H1 (cell line): ENCODE data around the gene COMMD8. TPM values are rescaled to one million over a fixed set of nuclear protein-coding genes. Genes with fewer than 3 reads are reported as not detected.

Source experiments
- CTCF ChIA-PET: fragments of 300-600 bp; sonication (Branson Sonifier 250); formaldehyde crosslinking; loops from one replicate; lab custom pipeline; 2021; ENCODE audit not compliant: partially characterized antibody; lab: Charles Lee
- POLR2A ChIA-PET: fragments of 300-600 bp; sonication (Branson Sonifier 250); formaldehyde crosslinking; loops from one replicate; lab custom pipeline; 2021; ENCODE audit warnings: inconsistent platforms; ENCODE audit not compliant: partially characterized antibody; lab: Charles Lee
- DNase-seq, 2 experiments: peaks; one replicate each; pipeline versions ENCODE4 v3.0.0 to v3.0.0-alpha.2; 2010 to 2022; ENCODE audit warnings: low spot score in 2 of 2, low read depth in 1 of 2, mixed read lengths in 1 of 2
- FAIRE-seq: peaks from 2 replicates; lab custom pipeline; 2011; peaks lifted over from hg19 to GRCh38; lab: Jason Lieb, UNC
- H2AFZ ChIP-seq: 2 replicates; pipeline ENCODE4 v1.8.1; 2012; ENCODE audit warnings: low read length, inconsistent platforms
- H2AK5ac ChIP-seq: 2 replicates; pipeline ENCODE4 v1.6.1; 2013; ENCODE audit warnings: low read depth, low read length
- H2BK120ac ChIP-seq: replicated peaks from 2 replicates; pipeline ENCODE3; 2013; ENCODE audit warnings: low read depth, low read length, inconsistent platforms
- H2BK12ac ChIP-seq: 2 replicates; pipeline ENCODE4 v1.6.1; 2013; ENCODE audit warnings: low read depth, low read length
- H2BK15ac ChIP-seq: 2 replicates; pipeline ENCODE4 v1.6.1; 2013; ENCODE audit warnings: low read length
- H2BK20ac ChIP-seq: 2 replicates; pipeline ENCODE4 v1.6.1; 2013; ENCODE audit warnings: low read length
- H2BK5ac ChIP-seq: 2 replicates; pipeline ENCODE4 v1.6.1; 2013; ENCODE audit warnings: low read depth, low read length
- H3K14ac ChIP-seq: 2 replicates; pipeline ENCODE4 v1.6.1; 2013; ENCODE audit warnings: inconsistent platforms; ENCODE audit not compliant: insufficient read length
- H3K18ac ChIP-seq: 2 replicates; pipeline ENCODE4 v1.6.1; 2013; ENCODE audit warnings: low read length; ENCODE audit errors: extremely low read depth
- H3K23ac ChIP-seq: 2 replicates; pipeline ENCODE4 v1.6.1; 2013; ENCODE audit warnings: inconsistent platforms; ENCODE audit not compliant: insufficient read length
- H3K23me2 ChIP-seq: 2 replicates; pipeline ENCODE4 v1.6.1; 2013; ENCODE audit warnings: low read depth, low read length
- H3K27ac ChIP-seq: 2 replicates; pipeline ENCODE4 v1.6.1; 2011; ENCODE audit warnings: low read depth, low read length, inconsistent platforms
- H3K27me3 ChIP-seq, 4 experiments: replicated peaks in 1 of 4; 1 replicate in 1 of 4; 2 replicates in 3 of 4; pipeline versions ENCODE4 v1.6.1 to v1.8.1; 2011 to 2013; ENCODE audit warnings: low read length in 3 of 4, mild to moderate bottlenecking in 3 of 4, inconsistent platforms in 2 of 4, mixed read lengths in 2 of 4, moderate library complexity in 1 of 4; ENCODE audit not compliant: control insufficient read depth in 3 of 4, insufficient read depth in 3 of 4; ENCODE audit errors: extremely low read depth in 1 of 4
- H3K36me3 ChIP-seq, 4 experiments: 2 replicates each; pipeline versions ENCODE4 v1.6.1 to v1.8.1; 2011 to 2013; ENCODE audit warnings: mild to moderate bottlenecking in 4 of 4, low read length in 3 of 4, moderate library complexity in 2 of 4, control low read depth in 1 of 4, inconsistent platforms in 1 of 4; ENCODE audit not compliant: insufficient read depth in 4 of 4, control insufficient read depth in 2 of 4
- H3K4ac ChIP-seq: replicated peaks from 2 replicates; pipeline ENCODE3; 2013; ENCODE audit warnings: low read length, low read depth, mixed read lengths, inconsistent platforms; ENCODE audit not compliant: insufficient read length
- H3K4me1 ChIP-seq, 4 experiments: replicated peaks in 1 of 4; 1 replicate in 1 of 4; 2 replicates in 3 of 4; pipeline versions ENCODE4 v1.6.1 to v1.8.1; 2011 to 2013; ENCODE audit warnings: low read length in 3 of 4, inconsistent platforms in 2 of 4, mixed read lengths in 1 of 4; ENCODE audit not compliant: insufficient read depth in 4 of 4, control insufficient read depth in 3 of 4
- H3K4me2 ChIP-seq, 2 experiments: 2 replicates each; pipeline versions ENCODE4 v1.6.1 to v1.8.1; 2011 to 2013; ENCODE audit warnings: low read depth in 2 of 2, low read length in 2 of 2, control low read depth in 1 of 2, inconsistent platforms in 1 of 2, mild to moderate bottlenecking in 1 of 2; ENCODE audit not compliant: insufficient read depth in 1 of 2
- H3K4me3 ChIP-seq, 4 experiments: fragments of 200-600, 300-600 bp in 1 of 4; sonication (generic), shearing (Covaris generic), sonication (Bioruptor Twin) in 1 of 4; 2 replicates each; pipeline versions ENCODE4 v1.5.1 to v1.8.1; 2011 to 2016; ENCODE audit warnings: low read length in 4 of 4, low read depth in 3 of 4, control low read depth in 2 of 4, inconsistent platforms in 2 of 4, mild to moderate bottlenecking in 2 of 4, mixed read lengths in 1 of 4, moderate library complexity in 1 of 4; ENCODE audit not compliant: insufficient read depth in 2 of 4; ENCODE audit errors: extremely low read depth in 1 of 4
- H3K56ac ChIP-seq: replicated peaks from 2 replicates; pipeline ENCODE3; 2013; ENCODE audit warnings: low read depth, mild to moderate bottlenecking, mixed read lengths, low read length, inconsistent platforms; ENCODE audit not compliant: insufficient read length
- H3K79me1 ChIP-seq: 2 replicates; pipeline ENCODE4 v1.6.1; 2013; ENCODE audit warnings: low read depth, low read length, control low read depth
- H3K79me2 ChIP-seq, 2 experiments: 2 replicates each; pipeline versions ENCODE4 v1.6.1 to v1.8.1; 2012 to 2013; ENCODE audit warnings: low read length in 2 of 2, mild to moderate bottlenecking in 2 of 2, inconsistent platforms in 1 of 2; ENCODE audit not compliant: insufficient read depth in 2 of 2, control insufficient read depth in 1 of 2
- H3K9ac ChIP-seq, 4 experiments: replicated peaks in 1 of 4; 1 replicate in 1 of 4; 2 replicates in 3 of 4; pipeline versions ENCODE4 v1.6.1 to v1.8.1; 2011 to 2013; ENCODE audit warnings: low read depth in 3 of 4, low read length in 3 of 4, control low read depth in 2 of 4, mild to moderate bottlenecking in 2 of 4, moderate library complexity in 2 of 4, inconsistent platforms in 1 of 4; ENCODE audit errors: extremely low read depth in 1 of 4
- H3K9me3 ChIP-seq, 2 experiments: 2 replicates each; pipeline versions ENCODE4 v1.6.1 to v1.8.1; 2012 to 2013; ENCODE audit warnings: mild to moderate bottlenecking in 2 of 2, moderate library complexity in 2 of 2, control low read depth in 1 of 2, inconsistent platforms in 1 of 2, low read depth in 1 of 2, low read length in 1 of 2, mixed read lengths in 1 of 2; ENCODE audit not compliant: insufficient read depth in 2 of 2
- H4K20me1 ChIP-seq, 2 experiments: replicated peaks in 1 of 2; 2 replicates each; pipeline versions ENCODE3 to v1.8.1; 2011 to 2013; ENCODE audit warnings: inconsistent platforms in 2 of 2, low read length in 2 of 2, mild to moderate bottlenecking in 1 of 2; ENCODE audit not compliant: insufficient read depth in 2 of 2, control insufficient read depth in 1 of 2
- H4K5ac ChIP-seq: 2 replicates; pipeline ENCODE4 v1.6.1; 2013; ENCODE audit warnings: low read length, low read depth, mixed read lengths, inconsistent platforms; ENCODE audit not compliant: insufficient read length
- H4K8ac ChIP-seq: 2 replicates; pipeline ENCODE4 v1.8.0; 2013; ENCODE audit warnings: mild to moderate bottlenecking, moderate library complexity, low read length, inconsistent platforms; ENCODE audit not compliant: insufficient read depth; ENCODE audit errors: extremely low read depth
- H4K91ac ChIP-seq: replicated peaks from 2 replicates; pipeline ENCODE3; 2013; ENCODE audit warnings: low read length, mixed read lengths, inconsistent platforms; ENCODE audit not compliant: insufficient read length
- CHD1 ChIP-seq: IDR thresholded peaks from 2 replicates; pipeline ENCODE4 v1.6.1; 2012; ENCODE audit warnings: low read depth, low read length, improper control_type of control experiment
- JUN ChIP-seq: IDR thresholded peaks from 2 replicates; pipeline ENCODE4 v1.6.1; 2011; ENCODE audit warnings: low read depth, mild to moderate bottlenecking, improper control_type of control experiment, low read length
- RAD21 ChIP-seq, 2 experiments: IDR thresholded peaks in 1 of 2; conservative IDR thresholded peaks in 1 of 2; 2 replicates each; pipeline ENCODE4 v1.6.1; 2011; ENCODE audit warnings: low read depth in 2 of 2, low read length in 2 of 2, improper control_type of control experiment in 1 of 2, inconsistent platforms in 1 of 2, mild to moderate bottlenecking in 1 of 2, moderate library complexity in 1 of 2
- SIN3A ChIP-seq, 2 experiments: IDR thresholded peaks in 1 of 2; conservative IDR thresholded peaks in 1 of 2; 2 replicates each; pipeline ENCODE4 v1.6.1; 2011 to 2012; ENCODE audit warnings: low read length in 2 of 2, improper control_type of control experiment in 1 of 2, low read depth in 1 of 2, mild to moderate bottlenecking in 1 of 2
- SP1 ChIP-seq: IDR thresholded peaks from 2 replicates; pipeline ENCODE4 v1.6.1; 2011; ENCODE audit warnings: low read depth, low read length
- SUZ12 ChIP-seq: fragments of 200-600 bp; sonication (generic); IDR thresholded peaks from 2 replicates; pipeline ENCODE4 v1.6.1; 2012; ENCODE audit warnings: mild to moderate bottlenecking, inconsistent platforms, low read length, moderate library complexity, mixed read lengths
- TEAD4 ChIP-seq: IDR thresholded peaks from 2 replicates; pipeline ENCODE4 v1.6.1; 2012; ENCODE audit warnings: low read depth, low read length, inconsistent platforms, mixed read lengths
- USF2 ChIP-seq: IDR thresholded peaks from 2 replicates; pipeline ENCODE4 v1.6.1; 2011; ENCODE audit warnings: low read length, improper control_type of control experiment
- polyA plus RNA-seq, 7 experiments: library from polyadenylated mRNA; depleted of rRNA in 3 of 7; stranded (reverse) in 5 of 7; unstranded in 2 of 7; fragments of >200 nt in 5 of 7; fragments of 200-250 nt in 2 of 7; gene quantifications; 1 replicate in 5 of 7; 2 replicates in 1 of 7; 4 replicates in 1 of 7; pipeline versions ENCODE4 v1.2.1 to v1.2.3, GENCODE V29; 2011 to 2013; ENCODE audit warnings: missing spikeins in 2 of 7, mixed read lengths in 2 of 7
- total RNA-seq: library from RNA; stranded (reverse); fragmentation: NEBNext Ultra II Directional; extraction: Animal tissue kit (Norgen Biotek cat#: 25700); gene quantifications from 2 replicates; pipeline ENCODE4 v1.2.1, GENCODE V29; 2021

COMMD8 gene
- total and polyA plus RNA-seq, 2 of the 8 experiments (the other 6 are each of a cell fraction or from before 2014, with no cell fraction given), result 1.6 to 7.2 TPM

GRCh38 chr4:47442980-47443379, 20.5 kb downstream of the COMMD8 start (continued):
- TF ChIP-seq CHD1, result no peak
- TF ChIP-seq, all 59 proteins: peak for 0

GRCh38 chr4:47434931-47435330, 28.6 kb downstream of the COMMD8 start:
- H4K8ac ChIP-seq, result no peak overlapping the region
- no peak overlapping the region for H3K4ac ChIP-seq
- no peaks in the 10 kb centered on the region for H3K27me3 ChIP-seq
- H2BK120ac ChIP-seq, result no peak overlapping the region
- CTCF ChIA-PET, result no interaction called here
- no peak overlapping the region for H3K9ac ChIP-seq
- no peak for DNase-seq
- no peak overlapping the region for H3K4me2 ChIP-seq
- H4K20me1 ChIP-seq, result no peaks in the 10 kb centered on the region
- TF ChIP-seq SIN3A (conservative IDR thresholded peaks at IDR 0.05 in 1 of 2, IDR thresholded peaks at IDR 0.05 in 1 of 2; ENCODE audit: low read depth in 1 of 2, low read length in 2 of 2), result no peak
- no peak for TF ChIP-seq RAD21 (IDR thresholded peaks at IDR 0.05 in 1 of 2, conservative IDR thresholded peaks at IDR 0.05 in 1 of 2; ENCODE audit: low read depth in 2 of 2, low read length in 2 of 2)
- TF ChIP-seq USF2, result no peak
- TF ChIP-seq TEAD4, result no peak
- TF ChIP-seq SP1, result no peak
- TF ChIP-seq JUN, result no peak
- no peak for TF ChIP-seq SUZ12
- POLR2A ChIA-PET, result no interaction called here
- no peak overlapping the region for H3K14ac ChIP-seq
- H3K23me2 ChIP-seq, result no peaks in the 10 kb centered on the region
- no peak overlapping the region for H2AK5ac ChIP-seq
- no peak overlapping the region for H3K56ac ChIP-seq
- H2BK5ac ChIP-seq, result no peak overlapping the region
- no peak overlapping the region for H4K91ac ChIP-seq
- no peak for FAIRE-seq
- H2AFZ ChIP-seq, result no peak overlapping the region
- H3K79me1 ChIP-seq, result no peaks in the 10 kb centered on the region
- H2BK12ac ChIP-seq, result no peak overlapping the region
- no peak overlapping the region for H2BK15ac ChIP-seq
- no peaks in the 10 kb centered on the region for H3K36me3 ChIP-seq
- no peaks in the 10 kb centered on the region for H3K9me3 ChIP-seq
- H3K27ac ChIP-seq, result no peak overlapping the region
- no peaks in the 10 kb centered on the region for H3K4me1 ChIP-seq
- no peak overlapping the region for H3K18ac ChIP-seq
- H3K4me3 ChIP-seq, result no peak overlapping the region
- H4K5ac ChIP-seq, result no peak overlapping the region
- H2BK20ac ChIP-seq, result no peak overlapping the region
- H3K23ac ChIP-seq, result no peak overlapping the region
- H3K79me2 ChIP-seq, result no peaks in the 10 kb centered on the region
